IPS-20b (cell line): ENCODE results near the gene NUDCD3.

Source experiments
- H3K27ac ChIP-seq: one replicate; pipeline ENCODE4 v1.5.1; 2013; ENCODE audit warnings: low read length
- H3K27me3 ChIP-seq: 2 replicates; pipeline ENCODE4 v1.6.1; 2013; ENCODE audit warnings: mild to moderate bottlenecking, low read length, inconsistent platforms; ENCODE audit not compliant: insufficient read depth
- H3K36me3 ChIP-seq: 2 replicates; pipeline ENCODE4 v1.6.1; 2013; ENCODE audit warnings: low read depth, mild to moderate bottlenecking, inconsistent platforms, low read length, moderate library complexity; ENCODE audit not compliant: insufficient read depth
- H3K4me1 ChIP-seq: 2 replicates; pipeline ENCODE4 v1.6.1; 2013; ENCODE audit warnings: mild to moderate bottlenecking, control low read depth, inconsistent platforms, low read length, moderate library complexity; ENCODE audit not compliant: insufficient read depth
- H3K4me3 ChIP-seq: 2 replicates; pipeline ENCODE4 v1.5.1; 2013; ENCODE audit warnings: mild to moderate bottlenecking, low read length, inconsistent platforms
- H3K9ac ChIP-seq: 2 replicates; pipeline ENCODE4 v1.6.1; 2013; ENCODE audit warnings: low read depth, mild to moderate bottlenecking, inconsistent platforms, low read length, moderate library complexity
- H3K9me3 ChIP-seq: 2 replicates; pipeline ENCODE4 v1.6.1; 2013; ENCODE audit warnings: mild to moderate bottlenecking, low read depth, low read length, inconsistent platforms; ENCODE audit not compliant: insufficient read depth

Gene NUDCD3

DNA sequence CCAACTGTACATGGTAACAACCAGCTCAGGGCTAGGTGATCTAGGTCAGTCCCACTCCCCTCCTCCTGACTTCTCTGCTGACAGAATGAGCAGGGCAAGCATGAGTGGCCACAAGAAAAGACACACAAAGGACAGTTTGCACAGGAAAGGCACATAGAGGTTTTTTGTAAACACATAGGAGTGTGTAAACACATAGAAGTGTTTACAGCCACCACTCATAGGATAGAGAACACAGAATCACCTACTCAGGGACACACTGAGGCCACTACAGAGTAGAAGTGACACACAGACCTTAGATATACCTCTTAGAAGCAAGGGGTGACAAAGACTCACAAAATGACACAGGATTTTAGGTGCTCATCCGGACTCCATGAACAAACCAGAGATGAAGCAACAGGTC is 19.0 kb downstream of the NUDCD3 start:
- Histone ChIP-seq H3K9me3 (no peaks in the 10 kb centered on the region), H3K27ac (no peak overlapping the region), H3K4me1 (no peaks in the 10 kb centered on the region), H3K36me3 (peaks cover 69% of the 10 kb centered on the region), H3K4me3 (no peak overlapping the region), H3K9ac (no peak overlapping the region), H3K27me3 (no peaks in the 10 kb centered on the region)

DNA sequence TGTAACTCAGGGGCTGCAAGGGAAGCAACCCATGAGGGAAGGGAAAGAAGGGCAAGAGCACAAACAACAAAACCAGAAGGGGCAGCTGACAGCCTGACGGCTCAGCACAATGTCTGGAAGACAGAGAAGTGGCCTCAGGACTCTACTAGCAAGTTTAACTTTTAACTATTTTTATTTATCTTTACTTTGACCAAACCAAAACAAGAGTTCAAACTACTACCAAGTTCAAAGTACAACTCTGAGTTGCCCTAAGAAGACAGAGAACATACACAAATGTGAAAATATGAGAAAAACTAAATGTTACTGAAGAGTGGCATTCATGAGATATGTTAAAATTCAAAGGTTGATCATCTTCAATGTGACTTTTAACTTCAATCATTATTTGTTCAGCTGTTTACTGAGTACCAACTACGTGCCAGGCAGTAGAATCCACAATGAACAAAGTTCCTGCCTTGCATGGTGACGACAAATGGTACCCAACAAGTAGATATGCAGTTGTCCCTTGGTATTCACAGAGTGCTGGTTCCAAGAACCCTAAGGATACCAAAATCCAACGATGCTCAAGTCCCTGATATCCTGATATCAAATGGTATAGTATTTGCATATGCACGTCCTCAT is 19.7 kb downstream of the NUDCD3 start:
- no peak overlapping the region for H3K9ac ChIP-seq
- no peak overlapping the region for H3K4me3 ChIP-seq
- no peaks in the 10 kb centered on the region for H3K4me1 ChIP-seq
- peaks cover 68% of the 10 kb centered on the region for H3K36me3 ChIP-seq
- no peaks in the 10 kb centered on the region for H3K9me3 ChIP-seq
- no peaks in the 10 kb centered on the region for H3K27me3 ChIP-seq
- no peak overlapping the region for H3K27ac ChIP-seq

DNA sequence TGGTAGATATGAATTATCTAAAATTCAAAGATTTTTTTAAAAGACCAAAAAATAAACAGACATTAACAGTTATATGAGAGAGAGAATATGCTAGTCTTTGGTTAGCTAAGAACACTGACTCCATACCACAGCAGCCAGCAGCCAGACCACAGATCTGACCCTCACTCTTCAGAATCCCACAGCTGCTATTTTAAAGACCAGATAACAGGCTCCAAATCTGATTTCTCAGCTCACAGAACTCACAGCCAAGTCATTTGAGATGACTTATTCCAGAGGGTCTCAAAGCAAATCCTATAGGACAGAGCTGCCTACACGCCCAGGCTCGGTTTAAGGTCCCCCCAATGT is 20.4 kb downstream of the NUDCD3 start:
- no peaks in the 10 kb centered on the region for H3K9me3 ChIP-seq
- H3K4me3 ChIP-seq = no peak overlapping the region
- H3K36me3 ChIP-seq = peaks cover 70% of the 10 kb centered on the region
- no peaks in the 10 kb centered on the region for H3K27me3 ChIP-seq
- no peaks in the 10 kb centered on the region for H3K4me1 ChIP-seq
- H3K9ac ChIP-seq = no peak overlapping the region
- H3K27ac ChIP-seq = no peak overlapping the region

DNA sequence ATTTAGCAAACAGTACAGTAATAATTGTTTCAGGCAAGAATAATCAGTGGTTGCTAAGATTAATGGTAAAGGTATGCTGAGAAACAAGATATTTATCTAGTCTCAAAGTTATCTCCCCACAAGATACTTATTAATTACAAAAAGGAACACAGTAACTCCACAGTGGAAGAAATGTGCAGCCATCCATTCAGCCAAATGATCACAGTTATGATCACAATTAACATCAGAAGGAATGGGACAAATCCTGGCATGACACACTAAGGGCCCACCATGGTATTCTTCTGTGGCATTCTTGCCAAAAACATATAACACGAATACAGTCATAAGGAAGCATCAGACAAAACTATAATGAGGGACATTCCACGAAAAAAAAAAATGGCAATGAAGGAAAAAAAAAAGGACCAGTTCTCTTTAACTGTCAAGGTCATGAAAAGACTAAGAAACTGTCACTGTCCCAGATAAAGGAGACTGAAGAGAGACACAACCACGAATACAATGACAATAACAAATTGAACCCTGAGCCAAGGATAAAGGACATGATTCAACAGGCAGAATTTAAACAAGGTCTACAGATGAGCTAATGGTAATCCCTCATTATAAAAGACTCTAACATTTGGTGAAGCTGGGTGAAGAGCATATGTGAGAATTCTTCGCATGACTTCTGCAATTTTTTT is 20.9 kb downstream of the NUDCD3 start:
- Histone ChIP-seq H3K4me3 (no peak overlapping the region), H3K9me3 (no peaks in the 10 kb centered on the region), H3K36me3 (peaks cover 68% of the 10 kb centered on the region), H3K4me1 (no peaks in the 10 kb centered on the region), H3K9ac (no peak overlapping the region), H3K27ac (no peak overlapping the region), H3K27me3 (no peaks in the 10 kb centered on the region)

DNA sequence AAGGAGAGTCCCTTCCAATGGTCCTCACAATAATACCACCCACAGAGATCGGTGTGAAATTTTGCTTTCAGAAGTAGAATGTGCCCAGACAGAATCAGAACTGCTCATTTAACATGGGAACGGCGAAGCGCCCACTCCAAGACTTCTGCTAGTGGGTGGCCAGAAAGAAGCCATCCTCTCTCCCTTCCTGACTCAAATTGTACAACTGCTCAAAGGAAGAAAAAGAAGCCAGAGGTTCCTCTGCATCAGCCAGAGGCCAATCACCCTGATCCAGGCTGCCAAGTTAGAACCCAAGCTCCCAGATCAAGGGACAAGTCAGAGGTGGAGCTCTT is 23.3 kb downstream of the NUDCD3 start:
- Histone ChIP-seq H3K27ac (no peak overlapping the region), H3K9me3 (no peaks in the 10 kb centered on the region), H3K36me3 (peaks cover 58% of the 10 kb centered on the region), H3K4me3 (no peak overlapping the region), H3K4me1 (no peaks in the 10 kb centered on the region), H3K27me3 (no peaks in the 10 kb centered on the region), H3K9ac (no peak overlapping the region)

DNA sequence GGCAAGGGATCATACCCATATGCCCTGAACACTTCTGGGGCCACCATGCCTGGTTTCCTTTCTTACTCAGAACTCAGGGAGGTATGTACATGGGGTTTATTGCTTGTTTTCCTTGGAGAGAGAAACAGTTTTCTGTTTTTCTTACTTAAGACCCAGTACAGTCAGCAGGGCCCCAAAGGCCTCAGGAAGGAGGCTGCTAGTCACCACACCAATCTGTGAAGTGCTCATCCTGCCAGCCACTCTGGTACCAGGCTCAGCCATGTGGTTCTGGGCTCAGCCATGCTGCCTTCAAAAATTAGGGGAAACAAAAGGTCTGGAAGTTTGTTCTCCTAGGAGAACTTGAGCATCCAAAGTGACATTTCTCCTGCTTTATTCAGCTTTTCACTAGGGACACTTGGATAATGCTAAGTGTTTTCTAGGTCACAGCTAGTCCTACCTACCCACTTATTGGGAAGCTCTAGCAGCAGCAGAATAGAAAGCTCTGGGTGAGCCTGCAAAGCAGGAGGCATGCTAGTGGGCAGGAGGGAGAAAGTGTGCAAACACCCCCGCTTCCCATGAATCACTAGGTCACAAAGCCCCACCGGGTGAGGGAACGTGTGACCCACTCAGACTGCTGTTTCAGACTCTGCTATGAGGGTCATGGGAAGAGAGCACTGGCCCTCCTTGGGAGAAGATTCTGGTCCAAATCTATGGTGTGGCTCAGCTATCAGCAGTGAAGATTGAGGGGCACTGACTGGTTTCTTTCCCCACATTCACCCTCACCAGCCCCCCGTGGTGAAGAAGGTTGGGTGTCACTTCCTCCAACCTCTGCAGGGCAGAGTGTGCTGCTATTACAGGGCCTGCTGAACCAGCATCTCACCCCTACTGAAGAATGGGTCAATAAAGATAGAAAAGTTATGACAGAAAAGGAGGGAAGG is 23.9 kb downstream of the NUDCD3 start:
- H3K36me3 ChIP-seq = peaks cover 58% of the 10 kb centered on the region
- no peak overlapping the region for H3K27ac ChIP-seq
- H3K9ac ChIP-seq = no peak overlapping the region
- H3K4me1 ChIP-seq = no peaks in the 10 kb centered on the region
- H3K4me3 ChIP-seq = no peak overlapping the region
- no peaks in the 10 kb centered on the region for H3K9me3 ChIP-seq
- H3K27me3 ChIP-seq = no peaks in the 10 kb centered on the region

DNA sequence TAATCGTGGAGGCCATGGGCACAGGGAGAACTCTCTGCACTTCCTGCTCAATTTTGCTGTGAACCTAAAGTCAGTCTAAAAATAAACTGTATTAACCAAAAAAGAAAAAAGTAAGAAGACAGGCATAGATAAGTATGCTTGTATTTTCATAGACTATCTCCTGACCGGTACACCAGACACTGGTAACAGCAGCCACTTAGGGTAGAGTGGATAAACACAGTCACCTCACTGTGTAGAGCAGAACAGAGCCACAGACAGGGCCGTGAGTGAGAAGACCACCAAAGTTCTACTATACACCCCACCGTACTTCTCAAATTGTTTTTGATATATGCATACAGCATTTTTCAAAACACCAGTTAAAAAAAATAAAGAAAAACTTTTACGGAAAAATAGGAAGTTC is 25.0 kb downstream of the NUDCD3 start:
- Histone ChIP-seq H3K36me3 (peaks cover 58% of the 10 kb centered on the region), H3K4me1 (no peaks in the 10 kb centered on the region), H3K9ac (no peak overlapping the region), H3K4me3 (no peak overlapping the region), H3K9me3 (no peaks in the 10 kb centered on the region), H3K27me3 (no peaks in the 10 kb centered on the region), H3K27ac (no peak overlapping the region)

DNA sequence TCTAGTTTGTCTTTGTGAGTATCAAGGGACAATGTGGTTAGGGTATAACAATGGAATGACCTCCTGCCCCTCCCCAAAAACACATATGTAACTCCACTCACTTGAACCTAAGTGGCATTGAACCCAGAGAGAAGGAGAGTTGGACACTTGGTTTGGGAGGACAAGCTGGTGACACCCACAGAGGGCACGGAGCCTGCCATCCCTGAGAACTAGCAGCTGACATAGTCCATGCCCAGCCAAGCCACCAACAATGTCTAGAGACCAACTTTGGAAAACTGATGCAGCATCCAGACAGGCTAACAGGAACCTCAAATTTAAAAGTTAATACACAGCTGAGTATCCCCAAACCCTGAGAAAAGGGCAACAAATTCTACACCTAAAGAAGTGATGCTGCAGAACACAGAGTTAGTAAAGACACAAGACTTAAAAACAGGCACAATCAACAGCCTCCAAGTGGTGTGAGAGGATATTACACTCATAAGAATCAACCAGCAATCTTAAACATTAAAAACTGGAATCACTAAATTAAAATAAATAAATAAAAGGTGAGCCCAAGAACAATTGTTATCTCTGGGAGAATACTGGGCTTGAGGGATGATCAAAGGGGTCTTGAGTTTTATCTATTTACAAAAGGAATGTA is 27.2 kb downstream of the NUDCD3 start:
- no peak overlapping the region for H3K27ac ChIP-seq
- peaks cover 47% of the 10 kb centered on the region for H3K36me3 ChIP-seq
- H3K27me3 ChIP-seq = no peaks in the 10 kb centered on the region
- no peaks in the 10 kb centered on the region for H3K4me1 ChIP-seq
- H3K4me3 ChIP-seq = no peak overlapping the region
- no peak overlapping the region for H3K9ac ChIP-seq
- H3K9me3 ChIP-seq = no peaks in the 10 kb centered on the region

DNA sequence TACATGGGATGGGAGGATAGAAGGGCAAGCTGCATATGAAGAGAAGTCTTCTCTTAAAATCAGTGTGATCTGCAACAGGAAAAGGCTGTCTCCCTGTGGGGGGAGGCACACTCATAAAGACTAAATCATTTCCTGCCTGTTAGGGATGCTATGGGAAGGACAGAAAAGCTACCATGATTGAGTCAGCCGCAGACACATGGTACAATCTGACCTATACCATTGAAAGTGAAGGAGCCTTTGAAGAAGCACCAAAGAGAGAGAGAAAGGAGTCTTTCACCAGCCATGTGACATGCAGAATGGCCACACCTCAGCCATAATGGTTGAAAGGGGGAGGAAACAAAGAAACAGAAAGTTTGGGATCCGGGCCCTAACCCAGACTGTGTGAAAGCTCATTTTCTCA is 29.1 kb downstream of the NUDCD3 start:
- H3K27ac ChIP-seq = no peak overlapping the region
- H3K36me3 ChIP-seq = peaks cover 31% of the 10 kb centered on the region
- H3K9me3 ChIP-seq = no peaks in the 10 kb centered on the region
- no peak overlapping the region for H3K9ac ChIP-seq
- no peaks in the 10 kb centered on the region for H3K4me1 ChIP-seq
- H3K27me3 ChIP-seq = no peaks in the 10 kb centered on the region
- no peak overlapping the region for H3K4me3 ChIP-seq

DNA sequence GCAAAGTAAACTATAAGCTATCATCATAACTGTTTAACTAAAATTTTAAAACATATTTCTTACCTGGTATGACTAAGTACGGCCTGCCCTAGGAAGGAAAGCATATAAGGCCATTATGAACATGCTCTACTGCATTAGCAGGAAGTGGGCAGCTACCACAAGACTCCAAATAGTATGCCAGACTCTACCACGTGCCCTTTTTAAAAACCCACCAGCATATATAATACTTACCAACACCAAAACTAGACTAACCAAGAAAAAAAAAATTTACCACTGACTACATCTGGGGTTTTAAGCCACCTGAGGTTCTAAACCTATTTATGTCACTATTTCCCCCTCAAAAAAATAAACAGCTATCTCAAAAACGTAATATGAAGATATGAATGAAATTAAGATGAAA is 30.1 kb downstream of the NUDCD3 start:
- H3K27me3 ChIP-seq = no peaks in the 10 kb centered on the region
- peaks cover 24% of the 10 kb centered on the region for H3K36me3 ChIP-seq
- H3K9me3 ChIP-seq = no peaks in the 10 kb centered on the region
- H3K4me1 ChIP-seq = no peaks in the 10 kb centered on the region
- no peak overlapping the region for H3K27ac ChIP-seq
- H3K9ac ChIP-seq = no peak overlapping the region
- H3K4me3 ChIP-seq = no peak overlapping the region

DNA sequence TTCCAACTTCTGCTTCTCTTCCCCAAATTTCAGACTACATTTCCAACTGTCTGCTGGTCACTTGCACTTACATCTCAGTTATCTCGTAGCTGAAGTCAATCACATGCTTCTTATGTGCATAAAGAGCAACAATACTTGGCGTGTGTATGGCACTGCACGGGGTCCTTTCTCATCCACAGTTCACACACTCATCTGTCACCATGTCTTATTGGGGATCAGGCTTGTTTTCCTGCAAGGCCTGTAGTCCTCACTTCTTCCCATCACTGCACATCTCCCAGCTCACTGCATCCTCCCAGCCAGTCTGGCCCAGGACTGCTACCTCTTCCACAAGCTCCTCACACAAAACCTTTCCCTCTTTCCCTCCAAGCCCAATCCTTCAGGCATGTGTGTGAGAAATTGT is 35.3 kb downstream of the NUDCD3 start:
- H3K4me1 ChIP-seq = no peaks in the 10 kb centered on the region
- no peak overlapping the region for H3K4me3 ChIP-seq
- H3K36me3 ChIP-seq = peaks cover 11% of the 10 kb centered on the region; the same call in 1 of the 2 replicates
- no peak overlapping the region for H3K27ac ChIP-seq
- no peak overlapping the region for H3K9ac ChIP-seq
- no peaks in the 10 kb centered on the region for H3K9me3 ChIP-seq
- H3K27me3 ChIP-seq = no peaks in the 10 kb centered on the region
